GM12801 (cell line): ENCODE results near the gene ANO9.

ENCODE experiments used
- TF ChIP-seq, protein P1 (sequence below): IDR thresholded peaks from one replicate; pipeline ENCODE4 v1.5.1; 2011; ENCODE audit warnings: control low read depth; ENCODE audit not compliant: insufficient read length; ENCODE audit errors: extremely low read depth

ANO9 gene

DNA sequence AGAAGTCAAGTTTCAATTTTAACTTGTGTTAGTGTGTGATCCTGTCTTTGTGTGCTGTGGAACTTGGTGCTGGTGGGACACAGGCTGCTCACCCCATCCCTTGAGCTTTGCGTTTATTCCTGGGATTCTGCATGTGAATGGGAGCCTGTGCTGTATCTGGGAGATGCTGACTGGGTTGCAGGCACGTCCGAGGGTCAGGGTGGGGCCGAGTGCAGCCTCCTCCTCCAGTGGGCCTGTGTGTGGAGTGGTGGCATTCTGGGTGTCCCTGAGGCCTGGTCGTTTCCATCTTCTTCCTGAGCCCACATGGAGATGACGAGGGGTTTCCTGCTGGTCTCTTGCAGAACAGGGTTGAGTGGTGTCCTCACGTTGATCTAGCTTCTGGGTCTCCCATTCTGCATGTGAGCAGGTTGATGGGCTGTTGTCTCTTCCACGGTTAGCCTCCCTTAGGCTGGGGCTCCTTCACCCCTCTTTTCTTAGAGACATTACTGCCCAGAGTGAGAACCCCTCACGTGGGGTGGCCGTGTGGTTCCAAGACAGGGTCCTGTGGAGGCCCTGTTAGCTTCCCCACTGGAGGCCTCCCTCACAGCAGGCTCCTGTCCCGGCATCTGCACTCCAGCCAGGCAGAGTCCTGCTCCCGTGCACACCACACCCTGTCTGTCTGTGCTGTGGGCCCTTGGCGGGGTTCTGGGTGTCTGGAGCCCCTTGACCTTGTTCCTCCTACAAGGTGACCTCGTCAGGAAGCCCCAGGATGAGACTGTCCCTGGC is 13.2 kb upstream of the ANO9 start:
- TF ChIP-seq, protein P1, sequence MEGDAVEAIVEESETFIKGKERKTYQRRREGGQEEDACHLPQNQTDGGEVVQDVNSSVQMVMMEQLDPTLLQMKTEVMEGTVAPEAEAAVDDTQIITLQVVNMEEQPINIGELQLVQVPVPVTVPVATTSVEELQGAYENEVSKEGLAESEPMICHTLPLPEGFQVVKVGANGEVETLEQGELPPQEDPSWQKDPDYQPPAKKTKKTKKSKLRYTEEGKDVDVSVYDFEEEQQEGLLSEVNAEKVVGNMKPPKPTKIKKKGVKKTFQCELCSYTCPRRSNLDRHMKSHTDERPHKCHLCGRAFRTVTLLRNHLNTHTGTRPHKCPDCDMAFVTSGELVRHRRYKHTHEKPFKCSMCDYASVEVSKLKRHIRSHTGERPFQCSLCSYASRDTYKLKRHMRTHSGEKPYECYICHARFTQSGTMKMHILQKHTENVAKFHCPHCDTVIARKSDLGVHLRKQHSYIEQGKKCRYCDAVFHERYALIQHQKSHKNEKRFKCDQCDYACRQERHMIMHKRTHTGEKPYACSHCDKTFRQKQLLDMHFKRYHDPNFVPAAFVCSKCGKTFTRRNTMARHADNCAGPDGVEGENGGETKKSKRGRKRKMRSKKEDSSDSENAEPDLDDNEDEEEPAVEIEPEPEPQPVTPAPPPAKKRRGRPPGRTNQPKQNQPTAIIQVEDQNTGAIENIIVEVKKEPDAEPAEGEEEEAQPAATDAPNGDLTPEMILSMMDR: no peak

DNA sequence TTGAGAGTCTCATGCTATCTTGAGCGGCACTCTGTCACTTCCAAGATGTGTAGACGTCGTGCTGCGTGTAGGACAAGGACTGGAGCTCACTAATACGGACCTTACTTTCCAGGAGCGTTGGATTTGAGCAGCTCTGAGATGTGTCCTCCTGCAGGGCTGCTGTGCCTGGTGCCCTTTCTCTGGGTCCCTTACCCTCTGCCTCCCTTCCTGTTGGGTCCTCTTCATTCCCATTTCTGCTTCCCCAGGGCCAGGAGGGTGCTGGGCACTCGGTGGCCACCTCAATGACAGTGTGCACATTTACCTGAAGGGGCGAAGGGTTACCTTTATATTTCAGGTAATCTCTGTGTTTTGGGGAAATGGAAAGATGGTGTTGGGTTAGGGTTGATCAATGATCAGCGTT is 12.2 kb upstream of the ANO9 start:
- TF ChIP-seq, protein P1: no peak

DNA sequence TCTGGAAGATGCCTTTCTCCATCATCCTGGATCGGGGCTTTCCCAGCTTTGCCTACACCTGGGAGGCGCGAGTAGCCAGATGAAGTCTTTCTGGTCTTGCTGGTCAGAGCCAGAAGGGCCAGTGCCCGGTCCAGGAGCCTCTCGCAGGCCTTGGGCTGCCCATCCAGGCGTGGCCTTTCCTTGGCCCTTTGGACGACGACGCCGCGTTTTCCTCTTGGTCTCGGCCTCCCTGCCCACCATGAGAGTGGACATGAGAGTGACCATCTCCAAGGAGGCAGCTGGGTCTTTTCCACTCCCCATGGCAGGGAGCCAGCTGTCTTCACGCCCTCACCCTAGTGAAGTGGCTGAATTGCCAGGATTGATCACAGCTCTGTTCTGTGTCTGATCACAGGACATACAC is 11.8 kb upstream of the ANO9 start:
- TF ChIP-seq, protein P1: no peak

DNA sequence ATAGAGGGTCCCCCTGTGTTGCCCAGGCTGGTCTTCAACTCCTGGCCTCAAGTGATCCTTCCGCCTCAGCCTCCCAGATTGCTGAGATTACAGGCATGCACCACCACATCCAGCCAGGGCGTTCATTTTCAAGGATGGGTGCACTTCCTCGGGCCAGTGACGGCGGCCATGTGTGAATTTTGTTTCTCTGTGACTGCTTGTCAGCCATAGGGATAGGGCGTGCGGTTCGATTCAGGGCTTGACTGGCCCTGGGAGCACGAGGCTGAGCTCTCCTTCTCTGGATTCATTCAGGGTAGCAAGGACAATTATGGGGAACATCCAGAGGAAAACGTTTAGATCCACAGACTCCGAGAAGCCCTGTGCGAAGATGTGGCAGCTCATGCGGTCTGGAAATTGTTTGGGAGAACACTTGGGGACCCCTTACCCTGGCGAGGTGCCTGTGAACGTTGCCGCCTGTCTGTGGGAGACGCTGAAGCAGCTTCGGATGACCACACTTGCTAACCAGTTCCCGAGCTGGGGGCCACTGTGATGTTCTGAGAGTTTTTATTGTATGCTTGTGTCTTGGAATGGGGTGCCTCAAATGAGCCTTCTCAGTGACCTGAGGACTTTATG is 11.2 kb upstream of the ANO9 start:
- TF ChIP-seq, protein P1: no peak

DNA sequence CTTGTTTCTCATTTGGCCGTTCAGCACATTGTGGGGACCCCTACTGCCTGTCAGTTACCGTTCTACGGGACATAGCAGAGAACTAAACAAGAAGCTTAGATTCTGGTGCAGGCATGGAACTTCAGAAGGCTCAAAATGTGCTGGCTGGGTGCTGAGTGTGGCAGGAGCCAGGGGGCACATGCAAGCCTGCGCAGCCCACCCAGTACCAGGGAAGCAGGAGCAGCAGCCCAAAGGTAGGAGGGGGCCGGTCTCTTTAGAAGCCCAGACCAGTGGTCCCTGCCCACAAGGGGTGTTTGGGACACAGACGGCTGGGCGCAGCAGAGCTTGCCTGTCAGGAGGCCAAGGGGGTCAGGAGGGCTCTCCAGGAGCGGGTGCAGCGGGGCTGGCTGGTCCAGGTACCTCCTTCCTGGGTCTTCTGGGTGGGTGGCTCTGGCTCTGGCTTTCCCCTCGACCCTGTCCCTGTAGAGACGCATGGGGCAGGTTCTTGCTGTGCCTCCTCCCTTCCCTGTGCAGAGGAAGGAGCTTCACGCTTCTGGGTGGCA is 10.5 kb upstream of the ANO9 start:
- TF ChIP-seq, protein P1: no peak

DNA sequence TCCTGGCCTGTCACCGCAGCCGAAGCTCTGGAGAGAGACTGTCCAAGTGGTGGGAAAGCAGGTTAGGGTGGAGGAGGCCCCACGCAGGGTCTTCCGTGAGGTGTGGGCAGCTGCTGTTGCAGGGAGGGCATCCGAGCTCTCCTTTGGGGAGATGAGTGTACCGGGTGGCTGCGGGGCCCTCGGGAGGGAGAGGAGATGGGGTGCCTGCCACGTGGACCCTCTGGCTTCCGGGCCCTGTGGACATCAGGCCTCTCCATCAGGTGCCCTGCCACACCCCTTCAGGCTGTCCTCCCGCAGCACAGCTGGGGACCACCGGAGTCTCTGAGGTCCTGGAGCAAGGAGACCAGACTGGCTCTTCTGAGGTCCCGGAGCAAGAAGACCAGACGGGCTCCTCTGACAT is 9.9 kb upstream of the ANO9 start:
- TF ChIP-seq, protein P1: no peak

DNA sequence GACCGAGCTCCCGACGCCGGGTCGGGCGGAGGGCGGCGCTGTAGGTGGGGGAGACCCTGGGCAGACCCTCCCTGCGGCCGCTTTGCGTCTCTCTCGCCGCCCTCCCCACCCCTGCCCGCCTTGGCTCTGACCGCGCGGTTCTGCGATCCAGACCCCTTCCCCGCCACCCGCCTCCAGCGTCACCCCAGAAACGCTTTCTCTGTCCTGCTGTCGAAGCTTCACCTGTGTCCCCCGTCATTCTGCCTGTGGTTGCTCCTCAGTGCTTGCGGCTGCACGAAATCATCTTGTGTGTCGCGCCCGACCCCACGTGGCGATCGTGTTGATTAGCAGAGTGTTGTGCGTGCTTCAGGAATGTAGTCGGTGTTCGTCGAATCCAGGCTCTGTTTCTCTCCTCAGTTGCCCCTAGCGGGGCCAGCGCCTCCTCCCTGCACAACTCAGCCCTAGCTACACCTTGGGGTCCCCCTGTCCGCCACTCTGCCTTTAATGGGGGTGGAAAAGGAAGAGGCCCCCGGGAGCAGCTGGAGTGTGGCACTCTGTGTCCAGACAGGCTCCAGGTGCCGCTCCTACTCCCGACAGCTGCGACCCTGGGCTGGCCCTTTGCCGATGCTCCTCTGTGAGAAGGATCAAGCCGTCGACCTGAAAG is 9.1 kb upstream of the ANO9 start:
- TF ChIP-seq, protein P1: no peak
